ENCODE measurements around the gene LGI4.

The LGI4 gene

GRCh38 chr19:35122687-35123551 lies 11.9 kb downstream of the LGI4 start:
- DNase-seq, result no peak

DNA sequence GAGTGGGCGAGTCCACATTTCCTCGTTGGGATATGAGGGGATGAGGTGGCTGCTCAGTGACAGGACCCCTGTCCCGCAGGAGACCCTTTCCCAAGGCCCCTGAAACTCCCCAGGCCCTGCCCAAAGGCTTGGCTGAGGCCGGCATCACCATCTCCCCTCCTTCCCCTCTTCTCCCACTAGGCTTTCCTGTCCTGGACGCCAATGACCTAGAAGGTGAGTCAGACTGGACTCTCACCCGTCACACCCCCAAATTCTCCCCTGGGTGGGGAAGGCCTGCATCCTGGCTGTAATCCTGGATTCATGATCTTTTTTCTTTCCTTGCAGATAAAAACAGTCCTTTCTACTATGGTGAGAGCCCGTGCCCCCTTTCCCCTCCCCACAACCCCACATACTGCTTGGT lies 14.0 kb downstream of the LGI4 start:
- DNase-seq, result no peak

- DNase-seq, result no peak
These were observed 14.4 kb downstream of the LGI4 start for GRCh38 chr19:35120492-35120891.

GRCh38 chr19:35119578-35120155 lies 15.2 kb downstream of the LGI4 start:
- no peak for DNase-seq

- DNase-seq, result no peak
These were observed 15.8 kb downstream of the LGI4 start for GRCh38 chr19:35119091-35119490.

GRCh38 chr19:35118268-35119020 lies 16.4 kb downstream of the LGI4 start:
- no peak for DNase-seq

DNA sequence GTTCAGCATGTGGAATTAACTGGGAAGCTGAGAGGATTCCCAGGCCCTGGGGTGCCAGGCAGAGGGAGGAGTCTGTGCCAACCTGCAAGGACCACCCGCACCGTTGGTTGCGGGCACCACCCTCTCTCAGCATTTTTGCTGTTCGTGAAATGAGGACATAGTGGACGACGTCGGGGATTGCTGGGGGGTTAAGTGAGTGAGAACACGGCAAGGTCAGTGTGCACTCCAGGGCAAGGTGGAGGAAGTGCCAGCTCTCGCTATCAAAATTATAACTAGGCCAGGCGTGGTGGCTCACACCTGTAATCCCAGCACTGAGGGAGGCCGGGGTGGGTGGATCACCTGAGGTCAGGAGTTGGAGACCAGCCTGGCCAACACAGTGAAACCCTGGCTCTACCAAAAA lies 17.1 kb downstream of the LGI4 start:
- no peak for DNase-seq

GRCh38 chr19:35117116-35117515 lies 17.7 kb downstream of the LGI4 start:
- no peak for DNase-seq

DNA sequence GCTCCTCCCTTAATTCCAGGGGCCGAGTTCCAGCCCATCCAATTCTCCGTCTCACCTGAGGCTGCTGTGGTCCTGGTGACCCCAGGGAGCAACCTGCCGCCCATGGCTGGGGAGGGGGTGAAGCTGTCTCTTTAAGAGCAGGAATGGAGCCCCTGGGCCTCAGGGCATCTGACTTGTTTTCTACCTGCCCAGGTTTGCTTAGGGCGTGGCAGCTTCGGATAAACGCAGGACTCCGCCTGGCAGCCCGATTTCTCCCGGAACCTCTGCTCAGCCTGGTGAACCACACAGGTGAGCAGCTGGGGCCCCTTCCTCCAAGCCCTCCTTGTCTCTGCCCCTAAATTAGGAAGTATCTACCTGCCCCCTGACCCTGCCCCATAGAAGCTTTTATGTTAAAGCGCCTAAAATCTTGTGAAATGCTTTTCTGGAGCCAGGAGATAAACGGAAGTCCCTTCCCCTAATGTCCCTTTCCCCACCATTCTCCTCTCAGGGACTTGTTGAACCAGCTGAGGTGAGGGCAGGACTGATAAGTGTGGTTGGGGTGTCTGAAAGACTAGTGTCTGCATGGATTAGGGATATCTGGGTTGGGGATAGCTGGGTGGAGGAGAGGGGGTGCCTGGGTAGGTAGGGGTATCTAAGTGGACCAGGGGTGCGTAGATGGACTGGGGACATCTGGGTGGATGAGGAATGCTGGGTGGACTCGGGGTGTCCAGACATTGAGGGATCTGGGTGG lies 18.6 kb downstream of the LGI4 start:
- no peak for DNase-seq

GRCh38 chr19:35115177-35115951 lies 19.5 kb downstream of the LGI4 start, which contains the start of gene FXYD3:
Gene FXYD3, plus strand, starts transcription at chr19:35115823. Its CDS starts 3,554 bp downstream, at chr19:35119377.
- DNase-seq, result no peak

DNA sequence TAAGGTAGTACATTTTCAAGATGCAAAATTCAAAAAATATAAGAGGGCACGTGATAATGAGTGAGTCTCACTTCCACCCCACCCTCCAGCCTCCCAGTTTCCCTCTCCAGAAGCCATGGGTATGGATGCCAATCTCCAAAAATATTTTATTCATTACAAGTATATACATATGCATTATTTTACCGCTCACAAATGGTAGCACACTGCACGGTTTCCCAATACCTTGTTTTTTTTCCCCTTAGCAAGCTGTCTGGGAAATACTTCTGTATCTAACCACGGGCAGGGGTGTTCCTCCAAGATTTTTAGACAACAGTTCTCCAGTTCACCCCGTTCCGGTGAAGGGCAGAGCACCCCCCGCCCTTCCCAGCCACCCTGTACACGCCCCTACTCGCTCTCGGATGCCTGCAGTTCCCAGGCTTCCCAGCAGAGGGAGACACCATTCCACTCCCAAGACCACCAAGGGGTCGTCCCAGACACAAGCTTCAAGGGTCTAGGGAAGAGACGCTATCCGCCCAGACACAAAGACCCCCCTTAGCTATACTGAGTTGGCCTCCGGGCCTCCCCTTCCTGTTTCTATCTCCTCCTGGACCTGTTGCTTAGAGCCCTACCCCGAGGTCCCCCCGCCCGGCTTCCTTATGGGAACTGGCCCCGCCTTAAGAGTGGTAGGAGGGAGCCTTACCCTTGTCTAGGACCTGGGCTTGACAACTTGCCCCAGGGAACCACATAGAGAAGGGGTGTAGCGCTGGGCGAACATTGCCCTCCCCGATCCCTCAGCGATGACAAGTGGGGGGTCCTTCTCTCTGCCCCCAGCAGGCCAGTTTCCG lies 20.3 kb downstream of the LGI4 start:
- peak; percentile 61 for DNase-seq

DNA sequence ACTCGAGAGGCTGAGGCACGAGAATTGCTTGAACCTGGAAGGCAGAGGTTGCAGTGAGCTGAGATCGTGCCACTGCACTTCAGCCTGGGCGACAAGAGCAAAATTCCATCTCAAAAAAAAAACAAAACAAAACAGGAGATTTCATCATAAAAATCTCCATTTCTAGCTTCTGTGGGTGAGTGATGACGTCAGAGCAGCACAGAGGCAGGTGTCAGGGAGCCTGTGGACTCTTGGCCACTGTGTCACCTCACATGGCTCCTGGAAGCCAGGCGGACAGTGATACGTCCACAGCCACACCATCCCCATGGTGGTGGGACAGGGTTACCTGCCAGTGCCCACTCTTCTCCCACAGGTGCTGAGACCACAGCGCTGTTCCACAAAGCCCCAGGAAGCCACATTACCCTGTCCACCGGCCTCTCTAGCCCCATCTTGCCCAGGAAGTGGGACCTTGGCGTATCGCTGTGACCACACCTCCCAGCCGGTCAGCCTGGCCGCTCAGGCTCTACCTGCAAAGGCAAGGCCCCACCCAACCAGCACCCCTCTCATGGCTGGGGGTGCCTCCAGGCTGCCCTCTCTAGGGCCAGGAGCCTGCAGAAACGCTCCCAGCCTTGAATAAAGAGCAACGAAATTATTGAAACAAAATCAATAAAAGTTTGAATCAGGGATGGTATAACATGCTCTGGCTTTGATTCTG lies 21.7 kb downstream of the LGI4 start:
- DNase-seq, result no peak

GRCh38 chr19:35110974-35111373 lies 23.9 kb downstream of the LGI4 start:
- no peak for DNase-seq

DNA sequence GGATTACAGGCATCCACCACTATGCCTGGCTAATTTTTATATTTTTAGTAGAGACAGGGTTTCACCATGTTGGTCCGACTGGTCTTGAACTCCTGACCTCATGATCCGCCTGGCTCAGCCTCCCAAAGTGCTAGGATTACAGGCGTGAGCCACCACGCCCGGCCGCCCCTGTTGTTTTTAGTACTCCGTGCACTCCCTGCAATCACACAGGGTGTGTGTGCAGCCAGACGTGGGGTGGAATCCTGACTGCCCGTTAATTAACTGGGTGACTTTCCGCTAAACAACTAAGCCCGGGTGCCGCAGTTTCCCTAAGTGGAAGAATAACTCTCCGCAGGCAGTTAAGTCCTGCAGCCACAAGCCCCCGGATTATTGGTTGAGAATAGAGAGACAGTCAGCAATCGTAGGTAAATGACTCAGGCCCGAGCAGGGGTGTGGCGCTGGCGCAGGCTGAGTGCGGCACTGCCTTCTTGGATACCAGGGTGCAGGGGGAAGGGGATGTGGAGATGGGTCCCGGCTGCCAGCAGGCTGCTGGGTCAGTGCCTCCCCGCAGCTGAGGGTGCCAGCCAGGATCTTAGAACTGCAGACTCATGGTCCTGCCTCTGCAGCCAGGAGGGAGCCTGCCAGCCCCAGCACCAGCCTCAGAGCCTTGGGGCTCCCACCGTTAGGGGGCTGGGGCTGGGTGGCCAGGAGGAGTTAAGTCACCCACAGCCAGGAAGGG lies 25.3 kb downstream of the LGI4 start:
- no peak for DNase-seq

DNA sequence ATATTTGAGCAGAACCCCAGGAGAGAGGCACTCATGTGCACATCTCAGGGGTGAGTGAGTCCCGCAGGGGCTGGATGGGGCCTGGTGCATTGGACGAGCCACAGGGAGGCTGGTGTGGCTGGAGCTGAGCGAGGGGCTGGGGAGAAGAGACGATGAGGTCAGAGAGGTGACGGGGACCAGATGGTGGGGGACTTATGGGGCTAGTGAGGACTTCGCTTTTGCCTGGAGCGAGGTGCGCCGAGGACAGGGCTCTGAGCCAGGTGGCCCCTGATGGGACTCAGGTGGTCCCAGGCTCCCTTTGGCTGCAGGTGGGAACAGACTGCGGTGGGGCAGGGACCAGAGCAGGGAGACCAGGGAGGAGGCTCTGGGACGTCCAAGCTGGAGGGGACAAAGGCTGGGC lies 26.1 kb downstream of the LGI4 start:
- DNase-seq, result no peak

- DNase-seq, result no peak
These were observed 27.3 kb downstream of the LGI4 start for GRCh38 chr19:35107545-35107944.

DNA sequence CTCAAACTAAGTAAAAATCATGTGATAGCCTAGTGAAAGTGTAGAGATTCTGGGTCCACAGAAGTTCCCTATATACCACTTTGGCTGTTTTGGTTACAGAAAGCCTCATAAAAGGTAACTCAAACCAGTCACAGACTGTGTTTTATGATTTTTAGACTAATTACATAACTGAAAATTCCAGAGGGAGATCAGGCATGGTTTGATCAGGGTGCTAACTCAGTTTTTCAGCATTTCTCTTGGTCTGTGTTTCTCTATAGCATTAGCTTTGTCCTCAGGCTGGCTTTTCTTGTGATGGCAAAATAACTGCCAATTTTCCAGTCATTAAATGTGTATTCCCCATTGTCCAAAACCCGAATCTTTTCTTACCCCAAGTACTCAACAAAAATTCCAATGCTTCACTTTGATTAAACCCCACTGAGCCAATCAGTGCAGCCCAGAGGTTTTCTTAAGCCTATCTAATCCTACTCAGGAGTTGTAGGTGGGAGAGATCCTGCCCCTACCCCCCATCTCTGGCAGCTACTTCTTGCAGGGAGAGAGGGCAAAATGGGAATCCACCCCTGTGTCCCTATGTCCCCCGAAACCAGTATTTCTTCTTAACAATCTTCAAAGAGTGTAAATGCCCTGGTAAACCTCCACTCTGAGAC lies 27.8 kb downstream of the LGI4 start:
- DNase-seq, result no peak

- DNase-seq, result no peak
These were observed 28.6 kb downstream of the LGI4 start for GRCh38 chr19:35106291-35106583.

All from effector CD8-positive, alpha-beta T cell (primary cell).